ENCODE measurements around the gene CACHD1. TPM values are rescaled to one million over a fixed set of nuclear protein-coding genes. Genes with fewer than 3 reads are reported as not detected.

CACHD1 gene
- total and polyA plus RNA-seq, 9 of the 15 experiments (the other 6 are each of a cell fraction or from before 2014, with no cell fraction given): 0.07 TPM; not detected in 8

- TF ChIP-seq, protein P1, sequence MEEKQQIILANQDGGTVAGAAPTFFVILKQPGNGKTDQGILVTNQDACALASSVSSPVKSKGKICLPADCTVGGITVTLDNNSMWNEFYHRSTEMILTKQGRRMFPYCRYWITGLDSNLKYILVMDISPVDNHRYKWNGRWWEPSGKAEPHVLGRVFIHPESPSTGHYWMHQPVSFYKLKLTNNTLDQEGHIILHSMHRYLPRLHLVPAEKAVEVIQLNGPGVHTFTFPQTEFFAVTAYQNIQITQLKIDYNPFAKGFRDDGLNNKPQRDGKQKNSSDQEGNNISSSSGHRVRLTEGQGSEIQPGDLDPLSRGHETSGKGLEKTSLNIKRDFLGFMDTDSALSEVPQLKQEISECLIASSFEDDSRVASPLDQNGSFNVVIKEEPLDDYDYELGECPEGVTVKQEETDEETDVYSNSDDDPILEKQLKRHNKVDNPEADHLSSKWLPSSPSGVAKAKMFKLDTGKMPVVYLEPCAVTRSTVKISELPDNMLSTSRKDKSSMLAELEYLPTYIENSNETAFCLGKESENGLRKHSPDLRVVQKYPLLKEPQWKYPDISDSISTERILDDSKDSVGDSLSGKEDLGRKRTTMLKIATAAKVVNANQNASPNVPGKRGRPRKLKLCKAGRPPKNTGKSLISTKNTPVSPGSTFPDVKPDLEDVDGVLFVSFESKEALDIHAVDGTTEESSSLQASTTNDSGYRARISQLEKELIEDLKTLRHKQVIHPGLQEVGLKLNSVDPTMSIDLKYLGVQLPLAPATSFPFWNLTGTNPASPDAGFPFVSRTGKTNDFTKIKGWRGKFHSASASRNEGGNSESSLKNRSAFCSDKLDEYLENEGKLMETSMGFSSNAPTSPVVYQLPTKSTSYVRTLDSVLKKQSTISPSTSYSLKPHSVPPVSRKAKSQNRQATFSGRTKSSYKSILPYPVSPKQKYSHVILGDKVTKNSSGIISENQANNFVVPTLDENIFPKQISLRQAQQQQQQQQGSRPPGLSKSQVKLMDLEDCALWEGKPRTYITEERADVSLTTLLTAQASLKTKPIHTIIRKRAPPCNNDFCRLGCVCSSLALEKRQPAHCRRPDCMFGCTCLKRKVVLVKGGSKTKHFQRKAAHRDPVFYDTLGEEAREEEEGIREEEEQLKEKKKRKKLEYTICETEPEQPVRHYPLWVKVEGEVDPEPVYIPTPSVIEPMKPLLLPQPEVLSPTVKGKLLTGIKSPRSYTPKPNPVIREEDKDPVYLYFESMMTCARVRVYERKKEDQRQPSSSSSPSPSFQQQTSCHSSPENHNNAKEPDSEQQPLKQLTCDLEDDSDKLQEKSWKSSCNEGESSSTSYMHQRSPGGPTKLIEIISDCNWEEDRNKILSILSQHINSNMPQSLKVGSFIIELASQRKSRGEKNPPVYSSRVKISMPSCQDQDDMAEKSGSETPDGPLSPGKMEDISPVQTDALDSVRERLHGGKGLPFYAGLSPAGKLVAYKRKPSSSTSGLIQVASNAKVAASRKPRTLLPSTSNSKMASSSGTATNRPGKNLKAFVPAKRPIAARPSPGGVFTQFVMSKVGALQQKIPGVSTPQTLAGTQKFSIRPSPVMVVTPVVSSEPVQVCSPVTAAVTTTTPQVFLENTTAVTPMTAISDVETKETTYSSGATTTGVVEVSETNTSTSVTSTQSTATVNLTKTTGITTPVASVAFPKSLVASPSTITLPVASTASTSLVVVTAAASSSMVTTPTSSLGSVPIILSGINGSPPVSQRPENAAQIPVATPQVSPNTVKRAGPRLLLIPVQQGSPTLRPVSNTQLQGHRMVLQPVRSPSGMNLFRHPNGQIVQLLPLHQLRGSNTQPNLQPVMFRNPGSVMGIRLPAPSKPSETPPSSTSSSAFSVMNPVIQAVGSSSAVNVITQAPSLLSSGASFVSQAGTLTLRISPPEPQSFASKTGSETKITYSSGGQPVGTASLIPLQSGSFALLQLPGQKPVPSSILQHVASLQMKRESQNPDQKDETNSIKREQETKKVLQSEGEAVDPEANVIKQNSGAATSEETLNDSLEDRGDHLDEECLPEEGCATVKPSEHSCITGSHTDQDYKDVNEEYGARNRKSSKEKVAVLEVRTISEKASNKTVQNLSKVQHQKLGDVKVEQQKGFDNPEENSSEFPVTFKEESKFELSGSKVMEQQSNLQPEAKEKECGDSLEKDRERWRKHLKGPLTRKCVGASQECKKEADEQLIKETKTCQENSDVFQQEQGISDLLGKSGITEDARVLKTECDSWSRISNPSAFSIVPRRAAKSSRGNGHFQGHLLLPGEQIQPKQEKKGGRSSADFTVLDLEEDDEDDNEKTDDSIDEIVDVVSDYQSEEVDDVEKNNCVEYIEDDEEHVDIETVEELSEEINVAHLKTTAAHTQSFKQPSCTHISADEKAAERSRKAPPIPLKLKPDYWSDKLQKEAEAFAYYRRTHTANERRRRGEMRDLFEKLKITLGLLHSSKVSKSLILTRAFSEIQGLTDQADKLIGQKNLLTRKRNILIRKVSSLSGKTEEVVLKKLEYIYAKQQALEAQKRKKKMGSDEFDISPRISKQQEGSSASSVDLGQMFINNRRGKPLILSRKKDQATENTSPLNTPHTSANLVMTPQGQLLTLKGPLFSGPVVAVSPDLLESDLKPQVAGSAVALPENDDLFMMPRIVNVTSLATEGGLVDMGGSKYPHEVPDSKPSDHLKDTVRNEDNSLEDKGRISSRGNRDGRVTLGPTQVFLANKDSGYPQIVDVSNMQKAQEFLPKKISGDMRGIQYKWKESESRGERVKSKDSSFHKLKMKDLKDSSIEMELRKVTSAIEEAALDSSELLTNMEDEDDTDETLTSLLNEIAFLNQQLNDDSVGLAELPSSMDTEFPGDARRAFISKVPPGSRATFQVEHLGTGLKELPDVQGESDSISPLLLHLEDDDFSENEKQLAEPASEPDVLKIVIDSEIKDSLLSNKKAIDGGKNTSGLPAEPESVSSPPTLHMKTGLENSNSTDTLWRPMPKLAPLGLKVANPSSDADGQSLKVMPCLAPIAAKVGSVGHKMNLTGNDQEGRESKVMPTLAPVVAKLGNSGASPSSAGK (IDR thresholded peaks at IDR 0.05): no peak
- TF ChIP-seq ETV1 (tag; conservative IDR thresholded peaks at IDR 0.05; ENCODE audit: low read depth) (no peak), ZNF77 (CRISPR knock-in tag; IDR thresholded peaks at IDR 0.05) (no peak), TAF1 (IDR thresholded peaks at IDR 0.05; ENCODE audit: control insufficient read depth, extremely low read depth, insufficient read depth, low read length, severe bottlenecking) (no peak), BACH1 (tag; IDR thresholded peaks at IDR 0.05) (no peak), KLF6 (CRISPR knock-in tag; IDR thresholded peaks at IDR 0.05; ENCODE audit: borderline replicate concordance) (no peak)
These were observed 24.7 kb downstream of the CACHD1 start (continued) for GRCh38 chr1:64494659-64495058.

All from K562 (cell line).